ENCODE data around the gene SMAD6.

Gene SMAD6

GRCh38 chr15:66778314-66778665 is 76.3 kb downstream of the SMAD6 start:
- DNase-seq, result no peak

- DNase-seq, result no peak
These were observed 76.7 kb downstream of the SMAD6 start for GRCh38 chr15:66778716-66779115.

GRCh38 chr15:66779331-66780009 is 77.4 kb downstream of the SMAD6 start:
- DNase-seq, result no peak

GRCh38 chr15:66780172-66780972 is 78.3 kb downstream of the SMAD6 start:
- no peak for DNase-seq

GRCh38 chr15:66780973-66781718 is 79.1 kb downstream of the SMAD6 start:
- DNase-seq, result no peak

GRCh38 chr15:66782785-66783184 is 80.7 kb downstream of the SMAD6 start:
- DNase-seq, result no peak

- DNase-seq, result no peak
These were observed 81.3 kb downstream of the SMAD6 start for GRCh38 chr15:66783314-66783713.

GRCh38 chr15:66783725-66784124 is 81.7 kb downstream of the SMAD6 start:
- no peak for DNase-seq

GRCh38 chr15:66784174-66784573 is 82.1 kb downstream of the SMAD6 start:
- no peak for DNase-seq

GRCh38 chr15:66785637-66786036 is 83.6 kb downstream of the SMAD6 start:
- DNase-seq, result no peak

- DNase-seq, result no peak
These were observed 84.2 kb downstream of the SMAD6 start for GRCh38 chr15:66786222-66786621.

GRCh38 chr15:66786708-66787488 is 84.9 kb downstream of the SMAD6 start:
- no peak for DNase-seq

GRCh38 chr15:66787489-66787871 is 85.4 kb downstream of the SMAD6 start:
- DNase-seq, result no peak

GRCh38 chr15:66788024-66788423 is 86.0 kb downstream of the SMAD6 start:
- DNase-seq, result no peak

- DNase-seq, result peak; percentile 39
These were observed 87.3 kb downstream of the SMAD6 start for GRCh38 chr15:66789029-66790025.

- DNase-seq, result no peak
These were observed 93.8 kb downstream of the SMAD6 start for GRCh38 chr15:66795851-66796250.

- DNase-seq, result no peak
These were observed 94.3 kb downstream of the SMAD6 start for GRCh38 chr15:66796343-66796742.

GRCh38 chr15:66797921-66798320 is 95.9 kb downstream of the SMAD6 start:
- DNase-seq, result no peak

- DNase-seq, result no peak
These were observed 96.5 kb downstream of the SMAD6 start for GRCh38 chr15:66798426-66799061.

GRCh38 chr15:66799242-66799641 is 97.2 kb downstream of the SMAD6 start:
- no peak for DNase-seq

GRCh38 chr15:66800584-66801235 is 98.7 kb downstream of the SMAD6 start:
- DNase-seq, result no peak

All from NCI-H82 (cell line).